Right renal pelvis (tissue), 4 donors: ENCODE results near the gene TCN2. TPM values are rescaled to one million over a fixed set of nuclear protein-coding genes. Genes with fewer than 3 reads are reported as not detected.
"Not testable (repeated sequence)": the region's sequence is repeated elsewhere in the genome, so short reads cannot be mapped to it uniquely, and the experiment has no call there.

Source experiments
- DNase-seq, 4 donors: peaks; one replicate each; pipeline ENCODE4 v3.0.0-alpha.2; 2013; ENCODE audit warnings: low read depth in 4 of 4, low spot score in 3 of 4, missing footprints in 1 of 4
- polyA plus RNA-seq, 4 donors: library from polyadenylated mRNA; unstranded; fragments of 120-200 nt; gene quantifications; one replicate each; pipeline ENCODE4 v1.2.1, GENCODE V29; 2013; ENCODE audit not compliant: insufficient read length in 4 of 4

TCN2 gene
- polyA plus RNA-seq, 4 donors = 53.8 to 70.3 (median 56.0) TPM

DNA sequence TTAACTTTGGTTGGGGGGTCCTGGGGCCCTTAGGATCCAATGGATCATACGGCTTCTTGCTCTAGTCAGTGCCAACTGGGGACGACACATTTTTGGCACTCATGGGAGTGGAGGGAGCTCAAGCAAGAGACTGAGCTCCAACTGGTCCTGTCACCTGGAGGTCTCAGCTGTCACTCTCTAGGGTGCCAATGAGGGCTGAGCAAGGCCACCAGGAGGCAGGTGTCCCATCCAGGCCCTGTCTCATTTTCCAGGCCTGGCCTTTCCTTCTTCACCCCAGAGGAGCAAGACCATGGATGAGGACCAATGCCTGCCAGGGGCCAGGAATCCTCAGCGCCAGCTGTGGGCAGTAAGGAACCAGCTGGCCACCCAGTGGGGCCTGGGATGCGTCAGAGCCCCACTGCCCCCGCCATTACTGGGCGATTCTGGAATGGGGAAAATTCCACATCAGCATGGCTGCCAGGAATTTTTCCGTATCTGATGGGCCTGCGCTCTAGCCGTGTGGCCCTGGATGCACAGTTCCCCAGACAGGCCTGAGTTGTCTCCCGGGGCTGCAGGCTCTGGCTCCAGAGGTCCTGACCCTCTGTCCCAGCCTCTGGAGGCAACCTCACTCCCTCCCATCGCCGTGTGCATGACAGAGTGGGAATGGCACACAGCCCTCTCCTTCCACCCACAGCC is 31.8 kb upstream of the TCN2 start:
- DNase-seq = no peak

- DNase-seq = no peak
Observed at GRCh38 chr22:30575859-30576258, 31.1 kb upstream of the TCN2 start.

DNA sequence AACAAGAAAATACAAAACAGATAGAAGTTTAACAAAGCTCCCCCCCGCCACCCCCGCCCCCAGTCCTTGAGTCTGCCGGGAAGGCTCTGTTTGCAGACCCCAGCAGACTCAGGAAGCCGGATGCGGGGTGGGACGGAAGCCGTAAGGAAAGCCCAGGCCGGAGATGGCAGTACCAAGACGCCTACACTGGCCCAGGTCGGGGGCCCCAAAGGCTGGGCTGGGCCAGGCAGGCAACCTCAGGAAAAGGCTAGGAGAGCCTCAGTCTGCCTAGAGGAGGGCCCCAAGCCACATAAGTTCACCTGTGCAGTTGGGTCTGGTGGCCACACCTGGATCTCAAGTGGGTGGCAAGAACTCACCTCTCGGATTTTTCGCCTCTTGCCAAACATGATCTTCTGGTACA is 28.5 kb upstream of the TCN2 start:
- DNase-seq = no peak

GRCh38 chr22:30580896-30581295 is 26.1 kb upstream of the TCN2 start:
- DNase-seq = no peak

DNA sequence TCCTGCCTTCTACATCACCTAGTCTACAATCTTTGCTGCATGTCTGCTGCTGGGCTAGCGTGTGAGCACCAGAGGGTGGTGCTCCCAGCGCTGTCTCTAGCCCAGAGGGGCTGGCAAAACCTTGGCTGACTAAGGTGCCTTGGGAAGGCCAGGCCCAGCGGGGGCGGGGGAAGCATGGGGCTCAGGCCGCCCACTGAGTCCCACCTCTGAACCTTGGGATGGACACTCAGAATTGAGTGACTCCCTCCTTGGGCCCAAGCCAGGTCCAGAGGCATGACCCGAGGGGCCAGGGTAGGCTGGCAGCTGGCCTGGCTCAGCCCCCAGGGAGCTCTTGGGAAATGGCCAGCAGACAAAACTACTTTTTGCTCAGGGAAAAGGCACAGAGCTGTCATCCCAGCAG is 24.9 kb upstream of the TCN2 start:
- DNase-seq = no peak

DNA sequence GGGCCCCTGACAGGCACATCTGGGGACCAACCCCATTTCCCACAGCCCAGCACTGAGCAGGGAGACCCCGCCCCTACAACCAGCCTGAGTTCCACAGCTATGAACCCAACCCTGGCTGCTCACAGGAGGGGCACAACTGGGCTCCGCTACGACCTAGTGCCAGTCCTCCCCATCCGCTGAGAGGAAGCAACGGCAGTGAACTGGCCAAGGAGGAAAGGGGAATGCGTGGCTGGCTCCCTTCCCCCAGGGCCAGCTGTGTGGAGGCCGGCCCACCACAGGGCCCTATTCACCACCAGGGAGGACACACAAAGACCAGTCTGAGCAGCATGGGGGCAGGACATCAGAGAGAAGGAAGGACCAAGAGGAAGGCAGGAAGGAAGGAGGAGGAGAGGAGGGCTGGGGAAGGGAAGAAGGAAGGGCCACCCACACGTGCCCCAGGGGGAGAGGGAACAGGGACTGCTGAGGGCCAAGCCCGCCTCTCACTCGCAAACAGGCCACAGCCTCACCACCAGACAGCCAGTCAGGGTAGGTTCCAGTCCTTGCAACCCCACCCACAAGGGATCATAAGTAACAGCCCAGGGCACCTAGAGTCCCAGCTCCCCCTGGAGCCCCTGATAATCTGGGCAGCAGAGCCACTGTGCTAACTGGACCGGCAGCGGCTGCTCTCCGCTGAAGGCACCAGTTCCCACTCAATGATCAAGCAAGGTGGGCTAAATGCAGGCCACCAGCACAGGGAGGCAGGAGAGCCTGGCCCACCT is 24.0 kb upstream of the TCN2 start:
- DNase-seq = no peak

- DNase-seq = no peak
Observed at GRCh38 chr22:30584441-30584840, 22.5 kb upstream of the TCN2 start.

DNA sequence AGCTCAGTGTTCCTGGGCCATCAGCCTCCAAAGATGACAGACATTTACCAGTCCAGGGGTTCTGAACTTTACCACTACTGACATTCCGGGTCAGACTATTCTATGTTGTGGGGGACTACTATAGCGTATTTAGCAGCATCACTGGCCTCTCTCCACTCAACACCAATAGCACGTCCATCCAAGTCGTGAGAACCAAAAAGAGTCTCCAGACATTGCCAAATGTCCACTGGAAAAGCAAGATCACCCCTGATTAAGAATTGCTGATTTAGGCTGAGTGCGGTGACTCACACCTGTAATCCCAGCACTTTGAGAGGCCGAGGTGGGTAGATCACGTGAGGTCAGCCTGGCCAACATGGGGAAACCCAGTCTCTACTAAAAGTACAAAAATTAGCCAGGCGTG is 20.6 kb upstream of the TCN2 start:
- DNase-seq = no peak

- no peak for DNase-seq
Observed at GRCh38 chr22:30591191-30591587, 15.8 kb upstream of the TCN2 start.

- peak; percentile 96 to 98 (median 97) for DNase-seq
Observed at GRCh38 chr22:30591588-30592359, 15.2 kb upstream of the TCN2 start, which contains the start of gene PES1. PES1 (minus strand) TSS chr22:30591910; CDS start chr22:30591833, 77 bp downstream.

GRCh38 chr22:30592360-30592713 is 14.6 kb upstream of the TCN2 start:
- not testable (repeated sequence) for DNase-seq

GRCh38 chr22:30596199-30596598 is 10.8 kb upstream of the TCN2 start:
- no peak for DNase-seq

DNA sequence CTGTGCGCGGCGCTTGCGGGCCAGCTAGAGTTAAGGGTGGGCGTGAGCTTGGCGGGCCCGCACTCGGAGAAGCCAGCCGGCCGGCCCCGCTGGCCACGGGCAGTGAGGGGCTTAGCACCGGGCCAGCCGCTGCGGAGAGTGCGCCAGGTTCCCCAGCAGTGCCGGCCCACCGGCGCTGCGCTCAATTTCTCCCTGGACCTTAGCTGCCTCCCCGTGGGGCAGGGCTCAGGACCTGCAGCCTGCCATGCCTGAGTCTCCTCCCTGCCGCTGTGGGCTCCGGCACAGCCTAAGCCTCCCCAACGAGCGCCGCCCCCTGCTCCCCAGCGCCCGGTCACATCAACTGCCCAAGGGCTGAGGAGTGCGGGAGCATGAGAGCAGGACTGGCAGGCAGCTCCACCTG is 10.1 kb upstream of the TCN2 start:
- DNase-seq = no peak

- DNase-seq = no peak
Observed at GRCh38 chr22:30598986-30599385, 8.0 kb upstream of the TCN2 start.

GRCh38 chr22:30600921-30601320 is 6.1 kb upstream of the TCN2 start:
- no peak for DNase-seq

GRCh38 chr22:30601464-30601863 is 5.5 kb upstream of the TCN2 start:
- DNase-seq = no peak

- no peak for DNase-seq
Observed at GRCh38 chr22:30602049-30602448, 4.9 kb upstream of the TCN2 start.

- DNase-seq = no peak
Observed at GRCh38 chr22:30603801-30604200, 3.2 kb upstream of the TCN2 start.

DNA sequence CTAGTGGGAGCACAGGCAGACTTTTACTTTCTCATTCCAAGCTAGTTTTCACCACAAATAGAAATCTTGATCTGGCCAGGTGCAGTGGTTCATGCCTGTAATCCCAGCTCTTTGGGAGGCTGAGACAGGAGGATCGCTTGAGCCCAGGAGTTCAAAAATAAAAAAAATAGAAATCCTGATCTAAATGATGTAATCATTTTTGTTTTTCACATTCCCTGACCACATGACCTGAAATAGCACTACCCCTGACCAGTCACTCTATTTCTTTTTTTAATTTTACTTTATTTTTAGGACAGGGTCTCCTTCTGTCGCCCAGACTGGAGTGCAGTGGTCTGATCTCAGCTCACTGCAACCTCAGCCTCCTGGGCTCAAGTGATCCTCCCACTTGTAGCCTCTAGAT is 2.3 kb upstream of the TCN2 start:
- no peak for DNase-seq

- DNase-seq = no peak
Observed at GRCh38 chr22:30605449-30606110, 1.4 kb upstream of the TCN2 start.

DNA sequence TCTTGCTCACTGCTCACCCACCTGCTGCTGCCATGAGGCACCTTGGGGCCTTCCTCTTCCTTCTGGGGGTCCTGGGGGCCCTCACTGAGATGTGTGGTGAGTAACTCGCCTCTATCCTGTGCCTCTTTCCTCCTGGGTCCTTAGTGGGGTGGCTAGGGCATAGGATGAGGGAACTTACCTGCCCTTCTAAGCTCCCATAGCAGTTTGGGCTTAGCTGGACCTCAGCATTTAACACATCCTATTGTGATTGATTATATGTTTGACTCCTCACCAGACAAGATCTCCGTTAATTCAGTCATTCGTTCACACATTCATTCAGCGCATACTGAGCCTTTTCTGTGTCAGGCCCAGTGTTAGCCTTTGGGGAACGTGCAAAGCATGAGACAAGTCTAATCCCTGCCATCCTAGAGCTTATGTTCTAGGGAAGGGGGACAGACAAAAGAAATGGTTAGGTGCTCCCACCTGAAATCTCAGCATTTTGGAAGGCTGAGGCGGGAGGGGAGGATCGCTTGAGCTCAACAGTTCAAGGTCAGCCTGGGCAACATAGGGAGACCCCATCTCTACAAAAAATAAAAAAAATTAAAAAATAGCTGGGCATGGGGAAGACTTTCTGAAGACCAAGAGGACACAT is 441 bp downstream of the TCN2 start:
- no peak for DNase-seq
